Tibial artery (tissue), 4 donors: Measurements from ENCODE around the gene FGF16.

Experiments used
- DNase-seq, 2 donors: peaks; one replicate each; pipeline ENCODE4 v3.0.0-alpha.2; 2019
- H3K27ac ChIP-seq, 2 donors: fragments of 200-600 bp; sonication (generic) in 1 of 2; 1 replicate in 1 of 2; 2 replicates in 1 of 2; pipeline ENCODE4 v1.5.1; 2018 to 2019; ENCODE audit warnings: mild to moderate bottlenecking in 1 of 2
- H3K27me3 ChIP-seq, 2 donors: fragments of 200-600 bp; sonication (generic) in 1 of 2; one replicate each; pipeline versions ENCODE4 v1.5.1 to v1.6.0; 2016 to 2019
- H3K36me3 ChIP-seq, 3 donors: fragments of 200-600 bp; sonication (generic) in 2 of 3; one replicate each; pipeline ENCODE4 v1.5.1; 2016 to 2019; ENCODE audit warnings: mild to moderate bottlenecking in 2 of 3
- H3K4me1 ChIP-seq, 4 donors: fragments of 200-600 bp; sonication (generic) in 2 of 4; 1 replicate in 3 of 4; 2 replicates in 1 of 4; pipeline ENCODE4 v1.5.1; 2016 to 2019
- H3K4me3 ChIP-seq, 2 donors: fragments of 200-600 bp; sonication (generic) in 1 of 2; 1 replicate in 1 of 2; 2 replicates in 1 of 2; pipeline ENCODE4 v1.5.1; 2018 to 2019; ENCODE audit warnings: mild to moderate bottlenecking in 2 of 2
- H3K9me3 ChIP-seq, 3 donors: fragments of 200-600 bp; sonication (generic) in 1 of 3; one replicate each; pipeline ENCODE4 v1.5.1; 2016 to 2019
- CTCF ChIP-seq, 2 experiments: fragments of 200-600 bp in 1 of 2; fragments of 450-650 bp in 1 of 2; IDR thresholded peaks; one replicate each; pipeline ENCODE4 v1.5.1; 2017 to 2019; ENCODE audit warnings: antibody characterized with exemption in 2 of 2, mild to moderate bottlenecking in 1 of 2, moderate library complexity in 1 of 2
- intact Hi-C: fragments of 100-400 bp; cut with DNase I; formaldehyde crosslinking; loops from one replicate; pipeline ENCODE4 v1.15.0; 2023; ENCODE audit warnings: low total_unique reads

FGF16 gene

GRCh38 chrX:77415161-77415560 lies 32.0 kb upstream of the FGF16 start:
- DNase-seq = no peak
- no peaks in the 10 kb centered on the region for H3K9me3 ChIP-seq
- H3K27me3 ChIP-seq = no peaks in the 10 kb centered on the region
- no peak overlapping the region for H3K4me3 ChIP-seq
- TF ChIP-seq CTCF (IDR thresholded peaks at IDR 0.05) = peak in 1 of 2 experiments; percentile 12
- peaks cover 0 to 16% (median 0%) of the 10 kb centered on the region in 4 donors for H3K4me1 ChIP-seq
- H3K36me3 ChIP-seq = no peaks in the 10 kb centered on the region
- intact Hi-C loops = no loop called here
- peak overlapping the region; percentile 22 to 35 for H3K27ac ChIP-seq

- H3K9me3 ChIP-seq = no peaks in the 10 kb centered on the region
- no peaks in the 10 kb centered on the region for H3K27me3 ChIP-seq
- no peak overlapping the region for H3K4me3 ChIP-seq
- H3K27ac ChIP-seq = peak overlapping the region in 1 of 2 donors; percentile 35
- no peak for TF ChIP-seq CTCF (IDR thresholded peaks at IDR 0.05)
- intact Hi-C loops = no loop called here
- peaks cover 0 to 16% (median 0%) of the 10 kb centered on the region in 4 donors for H3K4me1 ChIP-seq
- no peak for DNase-seq
- no peaks in the 10 kb centered on the region for H3K36me3 ChIP-seq
These were observed 31.3 kb upstream of the FGF16 start for GRCh38 chrX:77415882-77416281.

- Histone ChIP-seq H3K4me3 (no peak overlapping the region), H3K36me3 (no peaks in the 10 kb centered on the region), H3K27ac (no peak overlapping the region), H3K4me1 (no peaks in the 10 kb centered on the region), H3K27me3 (no peaks in the 10 kb centered on the region), H3K9me3 (no peaks in the 10 kb centered on the region)
- no peak for TF ChIP-seq CTCF (IDR thresholded peaks at IDR 0.05)
- intact Hi-C loops = no loop called here
- no peak for DNase-seq
These were observed 24.1 kb upstream of the FGF16 start for GRCh38 chrX:77422891-77423648.

GRCh38 chrX:77426811-77427210 lies 20.4 kb upstream of the FGF16 start:
- H3K4me1 ChIP-seq = no peaks in the 10 kb centered on the region
- H3K9me3 ChIP-seq = no peaks in the 10 kb centered on the region
- no peak for DNase-seq
- H3K4me3 ChIP-seq = no peak overlapping the region
- intact Hi-C loops = no loop called here
- H3K36me3 ChIP-seq = no peaks in the 10 kb centered on the region
- no peaks in the 10 kb centered on the region for H3K27me3 ChIP-seq
- H3K27ac ChIP-seq = no peak overlapping the region
- TF ChIP-seq CTCF (IDR thresholded peaks at IDR 0.05) = no peak

GRCh38 chrX:77427611-77428010 lies 19.6 kb upstream of the FGF16 start:
- intact Hi-C loops = no loop called here
- no peaks in the 10 kb centered on the region for H3K9me3 ChIP-seq
- H3K27ac ChIP-seq = no peak overlapping the region
- no peak overlapping the region for H3K4me3 ChIP-seq
- H3K27me3 ChIP-seq = no peaks in the 10 kb centered on the region
- DNase-seq = no peak
- TF ChIP-seq CTCF (IDR thresholded peaks at IDR 0.05) = no peak
- no peaks in the 10 kb centered on the region for H3K4me1 ChIP-seq
- no peaks in the 10 kb centered on the region for H3K36me3 ChIP-seq
